Measurements from ENCODE around the gene ASIP. TPM values are rescaled to one million over a fixed set of nuclear protein-coding genes. Genes with fewer than 3 reads are reported as not detected.

Gene ASIP
- total and polyA plus RNA-seq, 2 experiments from 2014 or later = not detected

DNA sequence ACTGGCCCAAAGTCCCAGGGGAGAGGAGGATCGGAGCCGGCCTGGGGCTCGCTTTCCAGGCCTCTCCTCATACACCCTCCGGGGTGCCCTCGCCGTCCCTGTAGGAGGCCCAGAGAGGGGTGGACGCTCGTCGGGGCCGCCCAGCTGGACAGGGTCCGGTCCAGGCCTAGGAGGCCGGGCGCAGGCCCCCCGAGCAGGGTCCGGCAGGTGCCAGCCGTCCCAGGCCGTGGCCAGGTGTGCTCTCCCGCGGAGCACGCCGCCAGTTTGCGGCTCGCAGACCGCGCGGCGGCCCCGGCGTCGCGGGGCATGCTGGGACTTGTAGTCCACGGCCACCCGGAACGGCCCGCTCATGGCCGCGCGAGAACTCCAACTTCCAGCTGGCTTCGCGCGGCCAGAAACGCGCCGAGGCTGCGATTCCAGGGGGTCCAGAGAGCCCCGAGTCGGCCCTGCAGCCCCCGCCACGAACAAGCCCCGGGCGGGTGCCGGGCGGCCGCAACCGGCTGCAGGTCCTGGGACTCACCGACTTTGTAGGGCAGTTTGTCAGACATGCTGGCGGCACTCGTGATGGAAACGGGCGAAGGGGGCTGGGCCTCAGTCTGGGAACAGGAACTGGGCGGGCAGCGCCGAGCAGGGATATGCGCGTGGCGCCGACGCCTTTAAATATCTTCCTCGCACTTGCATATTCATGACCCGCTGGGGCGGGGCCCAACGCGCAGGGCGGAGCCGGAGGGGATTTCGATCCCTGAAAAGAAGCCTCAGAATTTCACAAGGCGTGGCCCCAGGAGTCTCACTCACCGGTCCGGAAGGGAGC lies 61.7 kb downstream of the ASIP start, which contains the start of gene AHCY (continued):
- peak; percentile 98 for TF ChIP-seq POLR2AphosphoS5 (IDR thresholded peaks at IDR 0.05; ENCODE audit: low read depth)

GRCh38 chr20:34305333-34306230 lies 64.4 kb downstream of the ASIP start:
- no peak overlapping the region for H3K4me2 ChIP-seq
- no peak for DNase-seq (ENCODE audit: low spot score)
- H3K4me3 Mint-ChIP-seq = no peak overlapping the region
- H3K27me3 Mint-ChIP-seq (ENCODE audit: insufficient read depth, low read depth, poor library complexity) = peaks cover 11% of the 10 kb centered on the region
- peaks cover 22% of the 10 kb centered on the region for H3K79me2 ChIP-seq (replicated peaks; ENCODE audit: insufficient read depth)
- no peak for ATAC-seq
- no peak overlapping the region for H3K27ac ChIP-seq (ENCODE audit: low read depth)
- peaks cover 12% of the 10 kb centered on the region for H3K36me3 Mint-ChIP-seq (ENCODE audit: low read depth)
- no peaks in the 10 kb centered on the region for H3K9me2 ChIP-seq (ENCODE audit: insufficient read depth)
- H3K36me3 ChIP-seq (ENCODE audit: insufficient read depth) = 0 out of 2 replicates have a peak, but pooled peaks cover 6% of the 10 kb centered on the region
- H3K27me3 ChIP-seq (ENCODE audit: insufficient read depth) = no peaks in the 10 kb centered on the region
- peaks cover 15% of the 10 kb centered on the region for H3K4me1 ChIP-seq (ENCODE audit: insufficient read depth)
- H4K20me1 ChIP-seq (replicated peaks; ENCODE audit: insufficient read depth) = peaks cover 16% of the 10 kb centered on the region
- no peaks in the 10 kb centered on the region; the same call in 2 of the 3 replicates for H3K9me3 Mint-ChIP-seq
- H3K4me3 ChIP-seq = no peak overlapping the region
- H3F3A ChIP-seq (replicated peaks; ENCODE audit: low read depth) = peaks cover 7% of the 10 kb centered on the region; the same call in 1 of the 2 replicates
- H2AFZ ChIP-seq = no peak overlapping the region; the same call in 1 of the 2 replicates
- no peak overlapping the region for H3K27ac Mint-ChIP-seq
- H3K4me1 Mint-ChIP-seq = peaks cover 14% of the 10 kb centered on the region
- TF ChIP-seq, protein P1, sequence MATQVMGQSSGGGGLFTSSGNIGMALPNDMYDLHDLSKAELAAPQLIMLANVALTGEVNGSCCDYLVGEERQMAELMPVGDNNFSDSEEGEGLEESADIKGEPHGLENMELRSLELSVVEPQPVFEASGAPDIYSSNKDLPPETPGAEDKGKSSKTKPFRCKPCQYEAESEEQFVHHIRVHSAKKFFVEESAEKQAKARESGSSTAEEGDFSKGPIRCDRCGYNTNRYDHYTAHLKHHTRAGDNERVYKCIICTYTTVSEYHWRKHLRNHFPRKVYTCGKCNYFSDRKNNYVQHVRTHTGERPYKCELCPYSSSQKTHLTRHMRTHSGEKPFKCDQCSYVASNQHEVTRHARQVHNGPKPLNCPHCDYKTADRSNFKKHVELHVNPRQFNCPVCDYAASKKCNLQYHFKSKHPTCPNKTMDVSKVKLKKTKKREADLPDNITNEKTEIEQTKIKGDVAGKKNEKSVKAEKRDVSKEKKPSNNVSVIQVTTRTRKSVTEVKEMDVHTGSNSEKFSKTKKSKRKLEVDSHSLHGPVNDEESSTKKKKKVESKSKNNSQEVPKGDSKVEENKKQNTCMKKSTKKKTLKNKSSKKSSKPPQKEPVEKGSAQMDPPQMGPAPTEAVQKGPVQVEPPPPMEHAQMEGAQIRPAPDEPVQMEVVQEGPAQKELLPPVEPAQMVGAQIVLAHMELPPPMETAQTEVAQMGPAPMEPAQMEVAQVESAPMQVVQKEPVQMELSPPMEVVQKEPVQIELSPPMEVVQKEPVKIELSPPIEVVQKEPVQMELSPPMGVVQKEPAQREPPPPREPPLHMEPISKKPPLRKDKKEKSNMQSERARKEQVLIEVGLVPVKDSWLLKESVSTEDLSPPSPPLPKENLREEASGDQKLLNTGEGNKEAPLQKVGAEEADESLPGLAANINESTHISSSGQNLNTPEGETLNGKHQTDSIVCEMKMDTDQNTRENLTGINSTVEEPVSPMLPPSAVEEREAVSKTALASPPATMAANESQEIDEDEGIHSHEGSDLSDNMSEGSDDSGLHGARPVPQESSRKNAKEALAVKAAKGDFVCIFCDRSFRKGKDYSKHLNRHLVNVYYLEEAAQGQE (IDR thresholded peaks at IDR 0.05; ENCODE audit: unreplicated experiment) = no peak
- TF ChIP-seq EZH2 (IDR thresholded peaks at IDR 0.05; ENCODE audit: low read depth, unreplicated experiment) (no peak), NANOG (IDR thresholded peaks at IDR 0.05; ENCODE audit: borderline replicate concordance) (no peak), EZH2phosphoT487 (IDR thresholded peaks at IDR 0.05; ENCODE audit: unreplicated experiment) (no peak), JUNB (IDR thresholded peaks at IDR 0.05; ENCODE audit: unreplicated experiment) (no peak), CREB1 (CRISPR knock-in tag; IDR thresholded peaks at IDR 0.05; ENCODE audit: low read depth) (no peak), ZNF462 (CRISPR knock-in tag; IDR thresholded peaks at IDR 0.05) (no peak)
- TF ChIP-seq, protein P2, sequence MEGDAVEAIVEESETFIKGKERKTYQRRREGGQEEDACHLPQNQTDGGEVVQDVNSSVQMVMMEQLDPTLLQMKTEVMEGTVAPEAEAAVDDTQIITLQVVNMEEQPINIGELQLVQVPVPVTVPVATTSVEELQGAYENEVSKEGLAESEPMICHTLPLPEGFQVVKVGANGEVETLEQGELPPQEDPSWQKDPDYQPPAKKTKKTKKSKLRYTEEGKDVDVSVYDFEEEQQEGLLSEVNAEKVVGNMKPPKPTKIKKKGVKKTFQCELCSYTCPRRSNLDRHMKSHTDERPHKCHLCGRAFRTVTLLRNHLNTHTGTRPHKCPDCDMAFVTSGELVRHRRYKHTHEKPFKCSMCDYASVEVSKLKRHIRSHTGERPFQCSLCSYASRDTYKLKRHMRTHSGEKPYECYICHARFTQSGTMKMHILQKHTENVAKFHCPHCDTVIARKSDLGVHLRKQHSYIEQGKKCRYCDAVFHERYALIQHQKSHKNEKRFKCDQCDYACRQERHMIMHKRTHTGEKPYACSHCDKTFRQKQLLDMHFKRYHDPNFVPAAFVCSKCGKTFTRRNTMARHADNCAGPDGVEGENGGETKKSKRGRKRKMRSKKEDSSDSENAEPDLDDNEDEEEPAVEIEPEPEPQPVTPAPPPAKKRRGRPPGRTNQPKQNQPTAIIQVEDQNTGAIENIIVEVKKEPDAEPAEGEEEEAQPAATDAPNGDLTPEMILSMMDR (conservative IDR thresholded peaks at IDR 0.05; ENCODE audit: low read depth in 2 of 2) = no peak

All from GM23338 (cell line).